Placental pericyte (primary cell): ENCODE results near the gene ATP10D. TPM values are rescaled to one million over a fixed set of nuclear protein-coding genes. Genes with fewer than 3 reads are reported as not detected.

Experiments
- total RNA-seq: library from RNA; depleted of rRNA; stranded (reverse); fragments of >200 nt; gene quantifications from 2 replicates; pipeline ENCODE4 v1.2.3, GENCODE V29; 2012

The ATP10D gene
- total RNA-seq: 31.1 and 49.0 TPM in 2 replicates

GRCh38 chr4:47485047-47485692 lies at the start of gene ATP10D:
Gene ATP10D (plus strand): TSS chr4:47485275. CDS start chr4:47512541, 27,266 bp downstream.

GRCh38 chr4:47463235-47463956 lies 21.7 kb upstream of the ATP10D start, which contains the start of gene COMMD8:
Gene COMMD8 (minus strand): TSS chr4:47463702. CDS start chr4:47463651, 51 bp downstream.

Other genes starting within 250 kb of the ATP10D start
- 19.3 and 37.1 TPM in 2 replicates for gene COMMD8, start 21.6 kb upstream of the ATP10D start, total RNA-seq